Naive thymus-derived CD4-positive, alpha-beta T cell (primary cell): ENCODE data around the gene EOLA2. TPM values are rescaled to one million over a fixed set of nuclear protein-coding genes. Genes with fewer than 3 reads are reported as not detected.
"Not testable (repeated sequence)": the region's sequence is repeated elsewhere in the genome, so short reads cannot be mapped to it uniquely, and the experiment has no call there.

Experiments used
- ATAC-seq: fragments of 150-1000 bp; cut with Tn5 transposase; 2 replicates; pipeline ENCODE4 v1.10.0; 2021; ENCODE audit warnings: mild to moderate bottlenecking, moderate library complexity
- CTCF ChIA-PET: fragments of 350-600 bp; sonication (Branson Sonifier 250); formaldehyde crosslinking; loops from one replicate; lab custom pipeline; 2021; ENCODE audit warnings: antibody characterized with exemption; lab: Charles Lee
- POLR2A ChIA-PET: fragments of 350-600 bp; sonication (Branson Sonifier 250); formaldehyde crosslinking; loops from one replicate; lab custom pipeline; 2021; ENCODE audit warnings: antibody characterized with exemption, inconsistent platforms; lab: Charles Lee
- DNase-seq, 9 donors: peaks; one replicate each; pipeline versions ENCODE4 v3.0.0 to v3.0.0-alpha.2; 2020 to 2022; ENCODE audit warnings: mixed read lengths in 1 of 9
- H3K27ac ChIP-seq: one replicate; pipeline ENCODE4 v1.7.0; 2013; ENCODE audit warnings: mild to moderate bottlenecking, low read depth, low read length, moderate library complexity
- H3K27me3 ChIP-seq, 2 donors: one replicate each; pipeline ENCODE4 v1.7.0; 2013; ENCODE audit warnings: low read length in 2 of 2, mild to moderate bottlenecking in 2 of 2, moderate library complexity in 2 of 2; ENCODE audit not compliant: control insufficient read depth in 2 of 2, insufficient read depth in 2 of 2
- H3K36me3 ChIP-seq, 3 experiments: 1 replicate in 2 of 3; 2 replicates in 1 of 3; pipeline ENCODE4 v1.7.0; 2013; ENCODE audit warnings: low read length in 3 of 3, mild to moderate bottlenecking in 3 of 3, moderate library complexity in 1 of 3; ENCODE audit not compliant: insufficient read depth in 3 of 3, control insufficient read depth in 2 of 3
- H3K4me1 ChIP-seq, 2 donors: one replicate each; pipeline ENCODE4 v1.7.0; 2013; ENCODE audit warnings: low read length in 2 of 2, mild to moderate bottlenecking in 2 of 2, moderate library complexity in 1 of 2; ENCODE audit not compliant: control insufficient read depth in 2 of 2, insufficient read depth in 2 of 2
- H3K4me3 ChIP-seq: 2 replicates; pipeline ENCODE4 v1.7.0; 2013; ENCODE audit warnings: mild to moderate bottlenecking, low read length
- H3K9me3 ChIP-seq, 3 experiments: 1 replicate in 2 of 3; 2 replicates in 1 of 3; pipeline ENCODE4 v1.7.0; 2013; ENCODE audit warnings: low read length in 3 of 3; ENCODE audit not compliant: control insufficient read depth in 2 of 3
- H3K27ac Mint-ChIP-seq, 9 donors: one replicate each; pipeline ENCODE4 v1.8.0; 2020 to 2022; ENCODE audit warnings: mixed read lengths in 9 of 9, mild to moderate bottlenecking in 8 of 9, moderate library complexity in 5 of 9, inconsistent platforms in 2 of 9
- H3K27me3 Mint-ChIP-seq, 5 donors: one replicate each; pipeline ENCODE4 v1.8.0; 2021 to 2022; ENCODE audit warnings: mixed read lengths in 5 of 5, mild to moderate bottlenecking in 1 of 5
- H3K36me3 Mint-ChIP-seq, 5 donors: one replicate each; pipeline ENCODE4 v1.8.0; 2020 to 2022; ENCODE audit warnings: mixed read lengths in 5 of 5, mild to moderate bottlenecking in 3 of 5, inconsistent platforms in 1 of 5
- H3K4me1 Mint-ChIP-seq, 7 donors: one replicate each; pipeline ENCODE4 v1.8.0; 2020 to 2022; ENCODE audit warnings: mixed read lengths in 7 of 7, mild to moderate bottlenecking in 3 of 7, inconsistent platforms in 1 of 7
- H3K4me3 Mint-ChIP-seq, 10 donors: one replicate each; pipeline ENCODE4 v1.8.0; 2020 to 2022; ENCODE audit warnings: mild to moderate bottlenecking in 10 of 10, mixed read lengths in 10 of 10, moderate library complexity in 6 of 10, inconsistent platforms in 2 of 10
- H3K9me3 Mint-ChIP-seq, 11 donors: one replicate each; pipeline ENCODE4 v1.8.0; 2020 to 2022; ENCODE audit warnings: mixed read lengths in 11 of 11, mild to moderate bottlenecking in 4 of 11, inconsistent platforms in 1 of 11, moderate library complexity in 1 of 11
- intact Hi-C, 2 donors: fragments of 100-400 bp; cut with micrococcal nuclease; formaldehyde crosslinking; loops; one replicate each; pipeline ENCODE4 v1.15.1; 2023
- polyA plus RNA-seq, 2 donors: library from polyadenylated mRNA; unstranded; fragments of 300-500 nt; fragmentation: Illumina TruSeq; gene quantifications; one replicate each; pipeline ENCODE4 v1.2.3, GENCODE V29; 2021
- total RNA-seq, 6 experiments: library from RNA in 5 of 6; stranded (reverse) in 5 of 6; gene quantifications; 1 replicate in 5 of 6; 2 replicates in 1 of 6; pipeline ENCODE4 v1.2.3 and lab custom pipeline; 2021 to 2026

EOLA2 gene
- total and polyA plus RNA-seq, 7 experiments from 2014 or later: 23.3 to 59.1 (median 45.3) TPM

DNA sequence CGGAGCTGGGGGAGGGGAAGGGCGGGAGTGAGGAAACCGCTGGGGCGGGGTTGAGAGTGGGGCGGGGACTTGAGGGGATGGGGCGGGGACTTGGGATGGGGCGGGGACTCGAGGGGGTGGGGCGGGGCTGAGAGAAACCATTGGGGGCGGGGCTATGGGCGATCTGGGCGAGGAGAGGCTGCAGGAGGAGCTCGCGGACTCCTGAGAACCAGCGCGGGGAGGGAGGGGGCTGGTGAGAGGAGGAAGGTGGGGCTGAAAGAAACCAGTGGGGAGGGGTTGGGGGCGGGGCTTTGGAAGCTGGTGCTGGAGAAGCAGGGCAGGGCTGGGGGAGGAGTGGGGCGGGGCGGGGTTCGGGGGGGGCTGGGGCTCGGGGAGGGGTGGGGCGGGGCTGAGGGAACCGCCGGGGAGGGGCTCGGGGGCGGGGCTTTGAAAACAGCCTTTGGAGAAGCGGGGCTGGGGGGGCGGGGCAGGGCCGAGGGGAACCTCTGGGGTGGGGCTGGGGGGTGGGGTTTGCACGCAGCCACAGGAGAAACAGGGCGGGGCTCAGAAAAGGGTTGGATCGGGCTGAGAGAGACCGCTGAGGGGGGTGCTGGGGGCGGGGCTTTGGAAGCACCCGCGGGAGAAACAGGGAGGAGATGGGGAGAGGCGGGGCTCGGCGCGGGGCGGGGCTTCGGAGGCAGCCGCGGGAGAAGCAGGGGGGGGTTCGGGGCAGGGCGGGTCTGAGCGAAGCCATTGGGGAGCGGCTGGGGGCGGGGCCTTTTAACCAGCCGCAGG lies 777 bp upstream of the EOLA2 start:
- H3K4me3 ChIP-seq: peak overlapping the region; percentile 57
- H3K27ac Mint-ChIP-seq: peak overlapping the region; percentile 16 to 99 (median 97)
- peak; percentile 51 for ATAC-seq
- no peaks in the 10 kb centered on the region for H3K27me3 Mint-ChIP-seq
- ChIA-PET POLR2A (interaction anchor here (0.5 to 3.4 kb wide), 10 partner anchors 23 to 778 kb away, joined by 3 to 35 read pairs (median 4); partner anchors contain the start of genes EOLA1, IDS, MAMLD1 and MTM1), CTCF (interaction anchor here (1.2 to 2.3 kb wide), 3 partner anchors 9 to 755 kb away, joined by 3 to 15 read pairs (median 5); partner anchors contain the start of genes EOLA1 and MTMR1)
- H3K9me3 Mint-ChIP-seq: peaks cover 0 to 1% (median 0%) of the 10 kb centered on the region in 11 donors
- peaks cover 0 to 5% (median 0%) of the 10 kb centered on the region in 5 donors for H3K36me3 Mint-ChIP-seq
- H3K4me3 Mint-ChIP-seq: peak overlapping the region; percentile 27 to 98 (median 92)
- H3K27me3 ChIP-seq: no peaks in the 10 kb centered on the region
- peak overlapping the region; percentile 90 for H3K27ac ChIP-seq
- intact Hi-C loops: loop anchor here in 1 of 2 donors (10.0 kb wide), 5 partner anchors 304 to 756 kb away; partner anchors contain the start of genes IDS, MAMLD1, MTM1 and MTMR1
- peak; percentile 75 to 92 (median 87) for DNase-seq
- H3K4me1 ChIP-seq: peaks cover 5% of the 10 kb centered on the region in 2 donors
- peaks cover 0 to 8% (median 0%) of the 10 kb centered on the region in 7 donors for H3K4me1 Mint-ChIP-seq
- peaks cover 0 to 11% (median 3%) of the 10 kb centered on the region in 3 experiments for H3K36me3 ChIP-seq
- no peaks in the 10 kb centered on the region for H3K9me3 ChIP-seq

DNA sequence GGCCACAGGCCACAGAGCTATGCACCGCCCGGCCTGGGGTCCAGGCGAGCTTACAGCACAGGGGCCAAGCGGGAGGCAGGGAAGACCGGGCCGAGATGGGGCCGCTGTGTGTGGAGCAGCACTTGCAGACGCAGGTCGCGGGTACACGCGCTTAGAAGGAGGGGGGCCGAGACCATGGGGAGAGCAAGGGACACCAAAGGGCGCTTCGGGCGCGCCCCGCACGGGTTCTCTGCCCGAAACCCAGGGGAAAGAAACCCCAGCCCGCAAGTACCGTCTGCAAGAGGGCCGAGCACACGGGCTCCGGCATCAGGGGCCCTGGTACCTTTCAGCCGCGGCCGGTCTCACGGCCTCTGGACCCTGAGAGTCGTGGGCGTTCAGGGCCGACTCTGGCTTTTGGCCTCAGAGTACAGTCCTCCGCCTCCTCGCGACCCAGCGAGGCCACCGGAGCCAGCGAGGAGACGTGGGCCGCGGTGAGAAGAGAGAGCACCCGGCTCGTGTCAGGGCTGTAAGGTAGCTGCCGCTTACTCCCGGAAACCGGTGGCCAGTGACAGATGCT lies 342 bp downstream of the EOLA2 start:
- Histone ChIP-seq H3K27ac (peak overlapping the region; percentile 90), H3K9me3 (no peaks in the 10 kb centered on the region), H3K4me1 (peaks cover 5% of the 10 kb centered on the region in 2 donors), H3K4me3 (peak overlapping the region; percentile 57), H3K27me3 (no peaks in the 10 kb centered on the region), H3K36me3 (peaks cover 0 to 10% (median 0%) of the 10 kb centered on the region in 3 experiments)
- Mint-ChIP-seq H3K27ac (peak overlapping the region; percentile 92 to 99 (median 99)), H3K4me3 (peak overlapping the region; percentile 81 to 98 (median 92)), H3K27me3 (no peaks in the 10 kb centered on the region), H3K4me1 (peaks cover 0 to 7% (median 0%) of the 10 kb centered on the region in 7 donors), H3K36me3 (peaks cover 0 to 6% (median 0%) of the 10 kb centered on the region in 5 donors), H3K9me3 (peaks cover 0 to 1% (median 0%) of the 10 kb centered on the region in 11 donors)
- ChIA-PET POLR2A (interaction anchor here (1.1 to 3.4 kb wide), 6 partner anchors 28 to 754 kb away, joined by 3 to 35 read pairs (median 4); partner anchors contain the start of genes EOLA1, IDS and MAMLD1), CTCF (interaction anchor here (1.2 to 1.9 kb wide), 2 partner anchors 10 to 756 kb away, joined by 3 to 5 read pairs; partner anchors contain the start of gene MTMR1)
- DNase-seq: peak in 1 of 9 donors; percentile 25
- ATAC-seq: no peak
- intact Hi-C loops: loop anchor here in 1 of 2 donors (10.0 kb wide), 5 partner anchors 303 to 757 kb away; partner anchors contain the start of genes IDS, MAMLD1, MTM1 and MTMR1

DNA sequence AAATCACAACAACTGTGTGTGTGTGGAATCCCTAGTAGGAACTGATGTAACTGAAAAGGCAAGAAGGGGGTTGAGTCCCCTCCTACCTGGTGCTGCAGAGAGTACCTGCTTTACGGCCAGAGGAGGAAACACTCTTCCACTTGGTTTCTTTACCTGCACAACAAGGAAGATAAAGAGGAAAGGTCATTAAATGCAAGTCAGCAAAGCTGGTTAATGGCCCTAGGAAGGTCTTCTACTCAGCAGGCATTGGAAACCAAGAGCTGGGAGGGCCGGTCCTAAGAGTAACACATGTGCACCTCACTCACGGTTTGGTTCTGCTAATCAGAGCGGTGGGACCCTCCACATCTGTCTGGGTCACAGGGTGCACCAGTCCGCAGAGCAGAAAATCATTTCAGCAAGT lies 963 bp downstream of the EOLA2 start:
- H3K4me1 ChIP-seq, H3K9me3 Mint-ChIP-seq, H3K27me3 Mint-ChIP-seq, H3K4me1 Mint-ChIP-seq, ATAC-seq, H3K27me3 ChIP-seq, CTCF ChIA-PET, DNase-seq, H3K9me3 ChIP-seq, H3K36me3 Mint-ChIP-seq: not testable (repeated sequence)
- Histone ChIP-seq H3K36me3 (peaks cover 0 to 10% (median 0%) of the 10 kb centered on the region in 3 experiments), H3K27ac (peak overlapping the region; percentile 90), H3K4me3 (peak overlapping the region; percentile 57)
- H3K27ac Mint-ChIP-seq: peak overlapping the region in 6 of 9 donors; percentile 76 to 99 (median 99)
- peak overlapping the region; percentile 81 to 98 (median 92) for H3K4me3 Mint-ChIP-seq
- POLR2A ChIA-PET: interaction anchor here (1.5 to 3.4 kb wide), 2 partner anchors 28 to 397 kb away, joined by 3 to 35 read pairs; partner anchors contain the start of gene EOLA1
- intact Hi-C loops: loop anchor here in 1 of 2 donors (10.0 kb wide), 5 partner anchors 303 to 757 kb away; partner anchors contain the start of genes IDS, MAMLD1, MTM1 and MTMR1

DNA sequence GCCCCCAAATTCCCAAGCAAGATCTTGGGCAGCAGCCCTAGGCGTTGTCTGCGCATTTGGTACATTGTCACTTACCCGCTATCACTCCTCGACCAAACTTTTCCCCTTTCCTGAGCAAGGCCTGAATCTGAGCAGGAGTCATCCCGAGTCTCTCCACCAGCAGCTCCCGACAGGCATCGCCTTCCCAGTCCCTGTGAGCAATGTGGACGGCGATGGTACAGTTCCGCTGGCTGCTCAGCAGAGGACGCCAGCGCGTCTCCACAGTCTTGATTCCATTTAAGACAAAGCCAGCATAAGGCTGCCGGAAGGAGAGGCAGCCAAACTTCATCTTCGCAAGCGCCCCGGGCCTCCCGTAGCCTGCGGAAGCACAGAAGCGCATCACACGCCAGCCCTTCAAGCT lies 4.7 kb downstream of the EOLA2 start:
- H3K27me3 Mint-ChIP-seq, H3K4me1 Mint-ChIP-seq, POLR2A ChIA-PET, H3K4me1 ChIP-seq, CTCF ChIA-PET, H3K36me3 Mint-ChIP-seq, H3K9me3 Mint-ChIP-seq, H3K27me3 ChIP-seq, H3K4me3 ChIP-seq, ATAC-seq, H3K27ac Mint-ChIP-seq, H3K9me3 ChIP-seq, DNase-seq, H3K27ac ChIP-seq, H3K4me3 Mint-ChIP-seq: not testable (repeated sequence)
- intact Hi-C loops: loop anchor here in 1 of 2 donors (10.0 kb wide), 5 partner anchors 299 to 761 kb away; partner anchors contain the start of genes IDS, MAMLD1, MTM1 and MTMR1
- peaks cover 0 to 10% (median 0%) of the 10 kb centered on the region in 3 experiments for H3K36me3 ChIP-seq

DNA sequence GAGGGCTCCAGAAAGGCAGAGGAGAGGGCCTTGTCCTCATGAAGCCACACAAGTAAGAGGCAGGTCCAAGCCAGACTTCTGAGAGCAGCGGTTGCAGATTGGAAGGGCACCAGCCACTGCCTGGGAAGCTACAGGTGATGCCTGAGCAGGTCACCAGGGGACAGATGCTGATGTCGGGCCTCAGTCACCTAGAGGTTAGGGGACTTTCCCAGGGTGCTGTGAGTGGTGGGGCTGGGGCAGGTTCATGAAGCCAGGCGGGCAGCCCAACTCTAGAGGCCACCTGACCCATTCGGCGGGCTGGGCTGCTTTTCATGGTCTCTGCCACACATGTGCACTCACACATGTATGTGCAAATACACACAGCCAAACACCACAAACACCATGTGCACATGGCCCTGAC lies 5.3 kb downstream of the EOLA2 start:
- H3K27me3 ChIP-seq, H3K4me1 ChIP-seq, H3K9me3 Mint-ChIP-seq, H3K27ac Mint-ChIP-seq, H3K4me1 Mint-ChIP-seq, H3K27me3 Mint-ChIP-seq, H3K27ac ChIP-seq, H3K4me3 Mint-ChIP-seq, H3K4me3 ChIP-seq, H3K9me3 ChIP-seq, ATAC-seq, POLR2A ChIA-PET, CTCF ChIA-PET, H3K36me3 Mint-ChIP-seq, DNase-seq: not testable (repeated sequence)
- intact Hi-C loops: loop anchor here in 1 of 2 donors (10.0 kb wide), 5 partner anchors 298 to 762 kb away; partner anchors contain the start of genes IDS, MAMLD1, MTM1 and MTMR1
- peaks cover 0 to 10% (median 0%) of the 10 kb centered on the region in 3 experiments for H3K36me3 ChIP-seq

DNA sequence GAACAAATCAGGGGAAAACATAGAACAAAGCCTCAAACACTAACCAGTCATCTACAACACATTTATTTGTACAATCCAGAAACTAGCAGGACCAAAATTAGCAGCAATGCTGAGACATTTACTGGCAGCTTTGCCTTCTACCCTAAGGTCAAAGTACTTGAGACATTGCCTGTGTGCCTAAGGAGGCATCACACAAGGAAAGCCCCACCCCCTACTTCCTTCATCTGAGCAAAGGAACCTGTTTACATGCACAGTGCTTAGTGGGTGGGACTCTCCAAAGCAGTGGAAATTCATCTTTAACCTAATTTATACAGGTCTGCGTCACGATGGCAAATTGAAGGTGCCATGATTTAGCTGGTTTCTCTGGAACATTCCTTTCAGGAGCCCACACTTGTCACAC lies 6.1 kb downstream of the EOLA2 start:
- intact Hi-C loops: loop anchor here in 1 of 2 donors (10.0 kb wide), 5 partner anchors 297 to 763 kb away; partner anchors contain the start of genes IDS, MAMLD1, MTM1 and MTMR1
- CTCF ChIA-PET: interaction anchor here (0.6 kb wide), 1 partner anchor 634 kb away, joined by 3 read pairs; no protein-coding TSS in a partner anchor
- H3K4me1 ChIP-seq, H3K9me3 Mint-ChIP-seq, H3K9me3 ChIP-seq, DNase-seq, H3K27ac Mint-ChIP-seq, ATAC-seq, H3K4me1 Mint-ChIP-seq, H3K4me3 Mint-ChIP-seq, H3K36me3 Mint-ChIP-seq, H3K4me3 ChIP-seq, H3K27me3 Mint-ChIP-seq, H3K27ac ChIP-seq, H3K27me3 ChIP-seq, POLR2A ChIA-PET: not testable (repeated sequence)
- peaks cover 0 to 10% (median 0%) of the 10 kb centered on the region in 3 experiments for H3K36me3 ChIP-seq
